Natural killer cell (primary cell): ENCODE results near the gene FOXF1. TPM values are rescaled to one million over a fixed set of nuclear protein-coding genes. Genes with fewer than 3 reads are reported as not detected.

Source experiments
- ATAC-seq, 3 donors: fragments of 150-1000 bp in 2 of 3; fragments of 200-7000 bp in 1 of 3; cut with Tn5 transposase; 1 replicate in 1 of 3; 2 replicates in 2 of 3; pipeline ENCODE4 v1.10.0; 2021; ENCODE audit warnings: mild to moderate bottlenecking in 2 of 3, moderate library complexity in 2 of 3
- DNase-seq, 2 donors: peaks; one replicate each; pipeline versions ENCODE4 v3.0.0 to v3.0.0-alpha.2; 2013 to 2021; ENCODE audit warnings: mixed read lengths in 1 of 2
- H3K27ac ChIP-seq: one replicate; pipeline ENCODE4 v1.5.1; 2013; ENCODE audit warnings: mild to moderate bottlenecking, low read length
- H3K27me3 ChIP-seq: one replicate; pipeline ENCODE4 v1.6.1; 2013; ENCODE audit warnings: low read length; ENCODE audit not compliant: control insufficient read depth, insufficient read depth
- H3K36me3 ChIP-seq: one replicate; pipeline ENCODE4 v1.6.1; 2013; ENCODE audit warnings: low read length; ENCODE audit not compliant: control insufficient read depth, insufficient read depth
- H3K4me1 ChIP-seq: one replicate; pipeline ENCODE4 v1.6.1; 2013; ENCODE audit warnings: low read length; ENCODE audit not compliant: control insufficient read depth, insufficient read depth
- H3K4me3 ChIP-seq: one replicate; pipeline ENCODE4 v1.5.1; 2013; ENCODE audit warnings: low read length
- H3K9me3 ChIP-seq: one replicate; pipeline ENCODE4 v1.6.1; 2013; ENCODE audit warnings: low read length; ENCODE audit not compliant: control insufficient read depth, insufficient read depth
- H3K27ac Mint-ChIP-seq, 2 donors: one replicate each; pipeline ENCODE4 v1.8.0; 2022; ENCODE audit warnings: mild to moderate bottlenecking in 2 of 2, mixed read lengths in 2 of 2, moderate library complexity in 1 of 2
- H3K27me3 Mint-ChIP-seq, 2 donors: one replicate each; pipeline ENCODE4 v1.8.0; 2022; ENCODE audit warnings: low read depth in 2 of 2, mixed read lengths in 2 of 2
- H3K36me3 Mint-ChIP-seq: one replicate; pipeline ENCODE4 v1.8.0; 2022; ENCODE audit warnings: mixed read lengths
- H3K4me1 Mint-ChIP-seq, 2 donors: one replicate each; pipeline ENCODE4 v1.8.0; 2022; ENCODE audit warnings: mixed read lengths in 2 of 2
- H3K4me3 Mint-ChIP-seq: one replicate; pipeline ENCODE4 v1.8.0; 2022; ENCODE audit warnings: mild to moderate bottlenecking, moderate library complexity, mixed read lengths
- H3K9me3 Mint-ChIP-seq, 2 donors: one replicate each; pipeline ENCODE4 v1.8.0; 2022; ENCODE audit warnings: mixed read lengths in 2 of 2
- CTCF ChIP-seq: fragments of 200-600 bp; IDR thresholded peaks from one replicate; pipeline ENCODE4 v1.8.0; 2022; ENCODE audit warnings: antibody characterized with exemption
- WGBS: methylation state at CpG from one replicate; pipeline ENCODE4 v1.1.7; 2013; ENCODE audit warnings: missing lambda C conversion rate; ENCODE audit not compliant: insufficient coverage; 5-methylcytosine and 5-hydroxymethylcytosine counted together
- intact Hi-C: fragments of 100-400 bp; cut with micrococcal nuclease; formaldehyde crosslinking; loops from one replicate; pipeline ENCODE4 v1.14.2; 2022
- total RNA-seq, 4 donors: library from RNA; stranded (reverse); fragments of 120-200 nt in 1 of 4; gene quantifications; one replicate each; pipeline versions ENCODE4 v1.2.3 to v1.2.4, GENCODE V29; 2013 to 2022

FOXF1 gene
- total RNA-seq, 3 donors from 2014 or later (not counting 1 experiment from before 2014, with no cell fraction given) = not detected

GRCh38 chr16:86503830-86504229 is 6.5 kb upstream of the FOXF1 start:
- H3K27ac ChIP-seq = no peak overlapping the region
- H3K9me3 Mint-ChIP-seq = no peaks in the 10 kb centered on the region
- H3K36me3 ChIP-seq = no peaks in the 10 kb centered on the region
- DNase-seq (no peak), ATAC-seq (no peak)
- no peak overlapping the region for H3K27ac Mint-ChIP-seq
- no peak for TF ChIP-seq CTCF
- H3K27me3 Mint-ChIP-seq = peaks cover 72 to 86% of the 10 kb centered on the region in 2 donors
- no peaks in the 10 kb centered on the region for H3K36me3 Mint-ChIP-seq
- H3K4me1 Mint-ChIP-seq = peaks cover 7 to 20% of the 10 kb centered on the region in 2 donors
- peaks cover 50% of the 10 kb centered on the region for H3K27me3 ChIP-seq
- H3K4me3 ChIP-seq = no peak overlapping the region
- H3K9me3 ChIP-seq = no peaks in the 10 kb centered on the region
- no peak overlapping the region for H3K4me3 Mint-ChIP-seq
- peaks cover 1% of the 10 kb centered on the region for H3K4me1 ChIP-seq
- 17% methylated on average over 6 of the region's 6 CpGs for WGBS
- intact Hi-C loops = no loop called here

GRCh38 chr16:86504315-86505184 is 5.8 kb upstream of the FOXF1 start:
- Mint-ChIP-seq H3K9me3 (no peaks in the 10 kb centered on the region), H3K4me3 (no peak overlapping the region), H3K27ac (no peak overlapping the region), H3K27me3 (peaks cover 73 to 79% of the 10 kb centered on the region in 2 donors), H3K4me1 (peaks cover 7 to 22% of the 10 kb centered on the region in 2 donors), H3K36me3 (no peaks in the 10 kb centered on the region)
- Histone ChIP-seq H3K9me3 (no peaks in the 10 kb centered on the region), H3K36me3 (no peaks in the 10 kb centered on the region), H3K27me3 (peaks cover 47% of the 10 kb centered on the region), H3K4me3 (no peak overlapping the region), H3K4me1 (peaks cover 8% of the 10 kb centered on the region), H3K27ac (no peak overlapping the region)
- ATAC-seq (no peak), DNase-seq (no peak)
- intact Hi-C loops = no loop called here
- 14% methylated on average over 27 of the region's 27 CpGs for WGBS
- TF ChIP-seq CTCF = no peak

GRCh38 chr16:86505185-86505898 is 5.0 kb upstream of the FOXF1 start:
- peaks cover 12% of the 10 kb centered on the region for H3K4me1 ChIP-seq
- H3K36me3 ChIP-seq = no peaks in the 10 kb centered on the region
- H3K27ac ChIP-seq = no peak overlapping the region
- WGBS = 3% methylated on average over 67 of the region's 67 CpGs
- H3K9me3 ChIP-seq = no peaks in the 10 kb centered on the region
- intact Hi-C loops = no loop called here
- H3K27me3 ChIP-seq = peaks cover 47% of the 10 kb centered on the region
- ATAC-seq (no peak), DNase-seq (no peak)
- Mint-ChIP-seq H3K36me3 (no peaks in the 10 kb centered on the region), H3K27ac (no peak overlapping the region), H3K4me1 (peaks cover 7 to 22% of the 10 kb centered on the region in 2 donors), H3K27me3 (peaks cover 68 to 73% of the 10 kb centered on the region in 2 donors), H3K4me3 (no peak overlapping the region), H3K9me3 (no peaks in the 10 kb centered on the region)
- H3K4me3 ChIP-seq = no peak overlapping the region
- no peak for TF ChIP-seq CTCF
